Measurements from ENCODE around the gene UCHL1. TPM values are rescaled to one million over a fixed set of nuclear protein-coding genes. Genes with fewer than 3 reads are reported as not detected.

Gene UCHL1
- total and polyA plus RNA-seq, 2 of the 13 experiments (the other 11 are each of a cell fraction or from before 2014, with no cell fraction given), result not detected

GRCh38 chr4:41216294-41217019, 40.3 kb upstream of the UCHL1 start (continued):
- TF ChIP-seq ZNF124 (CRISPR knock-in tag; IDR thresholded peaks at IDR 0.05) (peak; percentile 58; the same call in 1 of the 2 replicates), RELA (CRISPR knock-in tag; IDR thresholded peaks at IDR 0.05) (no peak; the same call in 1 of the 2 replicates), ZNF572 (CRISPR knock-in tag; IDR thresholded peaks at IDR 0.05) (no peak), HOXA3 (CRISPR knock-in tag; IDR thresholded peaks at IDR 0.05) (peak; percentile 87; the same call in 1 of the 2 replicates), ZNF709 (CRISPR knock-in tag; IDR thresholded peaks at IDR 0.05) (peak; percentile 59; the same call in 1 of the 2 replicates), TERF1 (CRISPR knock-in tag; IDR thresholded peaks at IDR 0.05) (no peak), NCOA1 (CRISPR knock-in tag; IDR thresholded peaks at IDR 0.05) (no peak), NCOA2 (CRISPR knock-in tag; IDR thresholded peaks at IDR 0.05) (no peak), RXRA (CRISPR knock-in tag; IDR thresholded peaks at IDR 0.05) (peak; percentile 77), SSRP1 (CRISPR knock-in tag; IDR thresholded peaks at IDR 0.05) (no peak), CBX2 (IDR thresholded peaks at IDR 0.05; ENCODE audit: low read depth, low read length) (no peak), CBX2 (CRISPR knock-in tag; IDR thresholded peaks at IDR 0.05; ENCODE audit: low read depth) (no peak; the same call in 1 of the 2 replicates), PAWR (CRISPR knock-in tag; IDR thresholded peaks at IDR 0.05; ENCODE audit: borderline replicate concordance) (0 out of 2 replicates have a peak, but pooled peaks have one; percentile 60), FOXO1 (CRISPR knock-in tag; IDR thresholded peaks at IDR 0.05) (peak; percentile 34; the same call in 1 of the 2 replicates), ZNF205 (CRISPR knock-in tag; IDR thresholded peaks at IDR 0.05) (no peak; the same call in 1 of the 2 replicates), NRL (CRISPR knock-in tag; IDR thresholded peaks at IDR 0.05; ENCODE audit: borderline replicate concordance) (peak; percentile 85), ZBTB37 (CRISPR knock-in tag; IDR thresholded peaks at IDR 0.05) (no peak), FOXP1 (IDR thresholded peaks at IDR 0.05) (no peak), FOXP1 (CRISPR knock-in tag; IDR thresholded peaks at IDR 0.05) (no peak), UBTF (CRISPR knock-in tag; IDR thresholded peaks at IDR 0.05) (peak; percentile 99), ZSCAN30 (CRISPR knock-in tag; IDR thresholded peaks at IDR 0.05) (no peak), ZNF543 (CRISPR knock-in tag; IDR thresholded peaks at IDR 0.05) (no peak), ZNF253 (CRISPR knock-in tag; IDR thresholded peaks at IDR 0.05; ENCODE audit: borderline replicate concordance) (peak; percentile 23; the same call in 1 of the 2 replicates), MZF1 (CRISPR knock-in tag; IDR thresholded peaks at IDR 0.05; ENCODE audit: borderline replicate concordance) (no peak), ZNF607 (CRISPR knock-in tag; IDR thresholded peaks at IDR 0.05; ENCODE audit: borderline replicate concordance) (no peak; the same call in 1 of the 2 replicates), JUNB (CRISPR knock-in tag; IDR thresholded peaks at IDR 0.05; ENCODE audit: borderline replicate concordance) (no peak), MXI1 (IDR thresholded peaks at IDR 0.05; ENCODE audit: borderline replicate concordance, low read depth, low read length) (peak; percentile 37; the same call in 1 of the 3 replicates), TBX3 (IDR thresholded peaks at IDR 0.05; ENCODE audit: borderline replicate concordance) (no peak), ZNF143 (CRISPR knock-in tag; IDR thresholded peaks at IDR 0.05) (no peak)
